ENCODE measurements around the gene NCAPG2.

GRCh38 chr7:158694650-158695049 is 10.0 kb downstream of the NCAPG2 start:
- TF ChIP-seq CTCF (IDR thresholded peaks at IDR 0.05; ENCODE audit: borderline replicate concordance, extremely low read depth, low read length, poor library complexity, severe bottlenecking) (no peak), EZH2 (IDR thresholded peaks at IDR 0.05; ENCODE audit: borderline replicate concordance, low read depth, low read length, severe bottlenecking) (no peak)
